ENCODE data around the gene SOS1.
"Not testable (repeated sequence)": the region's sequence is repeated elsewhere in the genome, so short reads cannot be mapped to it uniquely, and the experiment has no call there.

The SOS1 gene

DNA sequence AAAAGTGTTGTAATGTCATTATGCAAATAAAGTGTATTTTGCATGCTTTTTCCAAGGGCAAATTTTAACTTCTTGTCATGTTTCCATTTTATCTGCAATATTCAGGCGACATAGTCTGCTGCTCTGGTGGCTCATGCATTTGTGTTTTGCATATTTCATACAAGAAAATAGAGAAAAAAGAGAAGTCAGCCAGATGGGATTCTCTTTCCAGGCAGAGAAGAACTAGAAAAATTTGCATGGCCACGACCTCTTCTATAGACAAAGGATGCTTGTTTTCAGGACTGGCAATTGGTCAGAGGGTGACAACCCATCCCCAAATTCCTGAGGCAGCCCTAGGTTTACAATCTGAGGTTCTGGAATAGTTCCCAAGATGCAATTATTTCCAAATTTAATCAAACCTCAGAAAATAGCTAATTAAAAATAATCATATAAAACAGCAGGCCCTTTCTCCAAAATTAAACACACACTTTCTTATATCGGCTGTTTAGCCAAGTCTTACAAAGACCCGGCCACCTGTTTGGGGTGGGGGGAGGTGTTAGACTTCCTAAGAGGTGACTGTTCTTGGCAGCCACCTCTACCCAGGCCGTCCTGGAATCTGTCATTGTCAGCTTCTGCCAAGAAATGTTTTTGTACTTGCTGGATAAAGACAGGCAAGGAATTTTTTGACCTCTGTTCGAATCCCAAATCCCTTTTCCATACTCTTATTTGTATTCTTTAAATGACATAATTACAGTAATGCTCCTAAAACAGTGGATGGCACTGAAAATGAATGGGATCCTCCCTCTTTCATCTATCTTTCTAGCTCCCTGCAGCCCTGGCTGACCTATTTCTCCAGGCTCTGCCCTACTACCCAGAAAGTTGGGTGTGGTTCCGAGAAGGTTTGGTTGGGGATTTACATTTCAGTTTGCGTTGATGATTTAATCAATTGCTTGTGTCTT lies 20.8 kb upstream of the SOS1 start:
- H3K36me3 ChIP-seq (replicated peaks; ENCODE audit: insufficient read depth, low read length): no peaks in the 10 kb centered on the region
- no peaks in the 10 kb centered on the region for H4K20me1 ChIP-seq (ENCODE audit: insufficient read depth, low read length)
- no peak for TF ChIP-seq EZH2phosphoT487 (IDR thresholded peaks at IDR 0.05; ENCODE audit: low read length)
- TF ChIP-seq EZH2 (optimal IDR thresholded peaks at IDR 0.05; ENCODE audit: low read depth, low read length): no peak
- no peak overlapping the region for H3K4me3 ChIP-seq (ENCODE audit: low read length)
- no peaks in the 10 kb centered on the region for H3K9me2 ChIP-seq (replicated peaks; ENCODE audit: insufficient read depth, low read length)
- no peaks in the 10 kb centered on the region for H3F3A ChIP-seq (ENCODE audit: insufficient read depth, low read length)
- H3K9me3 ChIP-seq (replicated peaks; ENCODE audit: insufficient read depth, low read length): no peaks in the 10 kb centered on the region
- DNase-seq: no peak
- H3K27ac ChIP-seq (ENCODE audit: low read length): no peak overlapping the region
- no peak overlapping the region for H3K9ac ChIP-seq (ENCODE audit: low read length)
- no peaks in the 10 kb centered on the region for H3K27me3 ChIP-seq (replicated peaks; ENCODE audit: insufficient read depth, low read length)
- no peaks in the 10 kb centered on the region for H3K79me2 ChIP-seq (ENCODE audit: low read length)
- no peak overlapping the region for H3K4me2 ChIP-seq (ENCODE audit: low read depth, low read length)
- no peak overlapping the region for H2AFZ ChIP-seq (ENCODE audit: low read length)
- peaks cover 9% of the 10 kb centered on the region for H3K4me1 ChIP-seq (ENCODE audit: low read length)

DNA sequence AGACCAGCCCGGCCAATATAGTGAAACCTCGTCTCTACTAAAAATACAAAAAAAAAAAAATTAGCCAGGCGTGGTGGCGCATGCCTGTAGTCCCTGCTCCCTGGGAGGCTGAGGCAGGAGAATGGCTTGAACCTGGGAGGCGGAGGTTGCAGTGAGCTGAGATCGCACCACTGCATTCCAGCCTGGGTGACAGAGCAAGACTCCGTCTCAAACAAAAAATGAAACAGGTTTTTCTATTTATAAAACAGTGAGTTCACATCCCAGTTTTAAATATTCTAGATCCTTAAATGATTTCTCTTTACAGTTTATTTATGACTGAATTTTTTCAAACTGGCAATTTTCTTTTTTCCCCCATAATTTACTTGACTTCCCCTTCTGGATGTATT lies 20.1 kb upstream of the SOS1 start:
- H4K20me1 ChIP-seq (ENCODE audit: insufficient read depth, low read length); H3K27ac ChIP-seq (ENCODE audit: low read length); H3K27me3 ChIP-seq (replicated peaks; ENCODE audit: insufficient read depth, low read length); DNase-seq; H3K79me2 ChIP-seq (ENCODE audit: low read length); H3K9ac ChIP-seq (ENCODE audit: low read length); H3K9me3 ChIP-seq (replicated peaks; ENCODE audit: insufficient read depth, low read length); H3K4me1 ChIP-seq (ENCODE audit: low read length); H3K4me3 ChIP-seq (ENCODE audit: low read length); H3K4me2 ChIP-seq (ENCODE audit: low read depth, low read length); H3K9me2 ChIP-seq (replicated peaks; ENCODE audit: insufficient read depth, low read length); H3F3A ChIP-seq (ENCODE audit: insufficient read depth, low read length); H2AFZ ChIP-seq (ENCODE audit: low read length); H3K36me3 ChIP-seq (replicated peaks; ENCODE audit: insufficient read depth, low read length): not testable (repeated sequence)

DNA sequence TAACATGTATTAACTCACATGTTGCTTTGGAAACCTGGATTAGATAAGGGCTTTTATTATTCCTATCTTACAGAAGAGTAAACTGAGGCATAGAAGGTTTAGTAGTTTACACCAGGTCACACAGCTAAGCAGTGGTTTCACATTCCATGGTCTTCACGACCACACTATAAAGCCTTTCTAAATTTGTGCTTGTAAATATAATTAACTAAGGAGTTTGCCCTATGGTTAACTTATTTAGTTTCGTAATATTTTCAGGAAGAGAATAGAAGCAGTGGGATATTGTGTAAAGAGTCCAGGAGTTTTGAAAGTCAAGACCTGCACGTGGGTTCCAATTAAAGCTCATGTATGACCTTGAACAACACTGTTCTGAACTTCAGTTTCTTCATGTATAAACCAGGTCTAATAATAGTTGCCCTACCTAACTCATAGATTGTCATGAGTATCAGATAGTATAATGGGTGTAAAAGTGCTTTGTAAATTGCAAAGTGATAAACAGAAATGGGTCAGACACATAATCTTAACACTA lies 19.5 kb upstream of the SOS1 start:
- H3K79me2 ChIP-seq (ENCODE audit: low read length): no peaks in the 10 kb centered on the region
- no peak for DNase-seq
- H3K9ac ChIP-seq (ENCODE audit: low read length): no peak overlapping the region
- no peak overlapping the region for H3K4me3 ChIP-seq (ENCODE audit: low read length)
- no peaks in the 10 kb centered on the region for H3K36me3 ChIP-seq (replicated peaks; ENCODE audit: insufficient read depth, low read length)
- no peak overlapping the region for H3K4me2 ChIP-seq (ENCODE audit: low read depth, low read length)
- H3K4me1 ChIP-seq (ENCODE audit: low read length): peaks cover 9% of the 10 kb centered on the region
- H3F3A ChIP-seq (ENCODE audit: insufficient read depth, low read length): no peaks in the 10 kb centered on the region
- H4K20me1 ChIP-seq (ENCODE audit: insufficient read depth, low read length): no peaks in the 10 kb centered on the region
- H3K9me3 ChIP-seq (replicated peaks; ENCODE audit: insufficient read depth, low read length): no peaks in the 10 kb centered on the region
- H3K27me3 ChIP-seq (replicated peaks; ENCODE audit: insufficient read depth, low read length): no peaks in the 10 kb centered on the region
- H2AFZ ChIP-seq (ENCODE audit: low read length): no peak overlapping the region
- H3K27ac ChIP-seq (ENCODE audit: low read length): no peak overlapping the region
- no peaks in the 10 kb centered on the region for H3K9me2 ChIP-seq (replicated peaks; ENCODE audit: insufficient read depth, low read length)
- TF ChIP-seq EZH2 (optimal IDR thresholded peaks at IDR 0.05; ENCODE audit: low read depth, low read length) (no peak), EZH2phosphoT487 (IDR thresholded peaks at IDR 0.05; ENCODE audit: low read length) (no peak)
- TF ChIP-seq, protein P1, sequence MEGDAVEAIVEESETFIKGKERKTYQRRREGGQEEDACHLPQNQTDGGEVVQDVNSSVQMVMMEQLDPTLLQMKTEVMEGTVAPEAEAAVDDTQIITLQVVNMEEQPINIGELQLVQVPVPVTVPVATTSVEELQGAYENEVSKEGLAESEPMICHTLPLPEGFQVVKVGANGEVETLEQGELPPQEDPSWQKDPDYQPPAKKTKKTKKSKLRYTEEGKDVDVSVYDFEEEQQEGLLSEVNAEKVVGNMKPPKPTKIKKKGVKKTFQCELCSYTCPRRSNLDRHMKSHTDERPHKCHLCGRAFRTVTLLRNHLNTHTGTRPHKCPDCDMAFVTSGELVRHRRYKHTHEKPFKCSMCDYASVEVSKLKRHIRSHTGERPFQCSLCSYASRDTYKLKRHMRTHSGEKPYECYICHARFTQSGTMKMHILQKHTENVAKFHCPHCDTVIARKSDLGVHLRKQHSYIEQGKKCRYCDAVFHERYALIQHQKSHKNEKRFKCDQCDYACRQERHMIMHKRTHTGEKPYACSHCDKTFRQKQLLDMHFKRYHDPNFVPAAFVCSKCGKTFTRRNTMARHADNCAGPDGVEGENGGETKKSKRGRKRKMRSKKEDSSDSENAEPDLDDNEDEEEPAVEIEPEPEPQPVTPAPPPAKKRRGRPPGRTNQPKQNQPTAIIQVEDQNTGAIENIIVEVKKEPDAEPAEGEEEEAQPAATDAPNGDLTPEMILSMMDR (IDR thresholded peaks at IDR 0.05; ENCODE audit: low read length): no peak

DNA sequence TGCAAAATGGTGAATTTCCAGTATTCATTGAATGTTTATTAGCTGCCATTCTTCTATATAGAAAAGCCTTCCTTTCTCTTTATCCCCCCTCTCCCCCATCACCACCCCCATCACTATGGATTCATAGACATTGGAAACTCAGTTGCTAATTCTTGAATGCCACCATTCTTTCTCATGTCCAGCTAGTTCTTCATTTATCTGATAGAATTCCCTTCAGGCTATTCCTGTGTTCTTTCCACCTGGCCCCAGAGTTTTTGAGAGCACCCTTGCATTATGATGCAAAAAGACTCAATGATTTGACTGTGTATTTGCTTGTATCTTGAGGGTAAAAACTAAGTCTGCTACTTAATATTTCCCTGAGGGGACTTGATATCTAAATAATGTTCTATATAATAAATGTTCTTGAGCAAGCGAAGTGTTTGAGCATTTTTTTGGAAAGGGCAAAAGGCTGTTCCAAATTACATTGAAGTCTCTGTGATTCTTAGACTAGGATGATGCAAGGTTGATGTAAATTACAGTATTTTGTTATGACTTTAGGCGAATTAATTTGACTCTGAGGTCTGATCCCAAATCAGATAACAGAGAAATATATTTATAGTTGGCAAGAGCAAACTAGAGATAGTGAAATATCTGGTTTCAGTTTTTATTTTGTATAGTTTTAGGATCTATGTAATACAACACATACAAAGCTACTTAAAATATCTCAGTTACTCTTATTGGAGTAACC lies 18.8 kb upstream of the SOS1 start:
- no peaks in the 10 kb centered on the region for H3K79me2 ChIP-seq (ENCODE audit: low read length)
- no peak overlapping the region for H3K4me2 ChIP-seq (ENCODE audit: low read depth, low read length)
- no peak for DNase-seq
- H3K9me3 ChIP-seq (replicated peaks; ENCODE audit: insufficient read depth, low read length): no peaks in the 10 kb centered on the region
- H3K27me3 ChIP-seq (replicated peaks; ENCODE audit: insufficient read depth, low read length): no peaks in the 10 kb centered on the region
- no peaks in the 10 kb centered on the region for H3F3A ChIP-seq (ENCODE audit: insufficient read depth, low read length)
- peaks cover 9% of the 10 kb centered on the region for H3K4me1 ChIP-seq (ENCODE audit: low read length)
- no peak overlapping the region for H3K4me3 ChIP-seq (ENCODE audit: low read length)
- no peaks in the 10 kb centered on the region for H3K9me2 ChIP-seq (replicated peaks; ENCODE audit: insufficient read depth, low read length)
- no peaks in the 10 kb centered on the region for H4K20me1 ChIP-seq (ENCODE audit: insufficient read depth, low read length)
- no peak overlapping the region for H3K9ac ChIP-seq (ENCODE audit: low read length)
- TF ChIP-seq, protein P1 (IDR thresholded peaks at IDR 0.05; ENCODE audit: low read length): no peak
- TF ChIP-seq EZH2phosphoT487 (IDR thresholded peaks at IDR 0.05; ENCODE audit: low read length) (no peak), EZH2 (optimal IDR thresholded peaks at IDR 0.05; ENCODE audit: low read depth, low read length) (no peak)
- H3K36me3 ChIP-seq (replicated peaks; ENCODE audit: insufficient read depth, low read length): no peaks in the 10 kb centered on the region
- no peak overlapping the region for H3K27ac ChIP-seq (ENCODE audit: low read length)
- H2AFZ ChIP-seq (ENCODE audit: low read length): no peak overlapping the region

Measured in MM.1S (cell line).